HG03571 (cell line): Measurements from ENCODE around the gene SPTLC1.

Source experiments
- ATAC-seq: cut with Tn5 transposase; IDR thresholded peaks from one replicate; pipeline ENCODE4 v1.9.1; 2021; ENCODE audit not compliant: unreplicated experiment

Gene SPTLC1

DNA sequence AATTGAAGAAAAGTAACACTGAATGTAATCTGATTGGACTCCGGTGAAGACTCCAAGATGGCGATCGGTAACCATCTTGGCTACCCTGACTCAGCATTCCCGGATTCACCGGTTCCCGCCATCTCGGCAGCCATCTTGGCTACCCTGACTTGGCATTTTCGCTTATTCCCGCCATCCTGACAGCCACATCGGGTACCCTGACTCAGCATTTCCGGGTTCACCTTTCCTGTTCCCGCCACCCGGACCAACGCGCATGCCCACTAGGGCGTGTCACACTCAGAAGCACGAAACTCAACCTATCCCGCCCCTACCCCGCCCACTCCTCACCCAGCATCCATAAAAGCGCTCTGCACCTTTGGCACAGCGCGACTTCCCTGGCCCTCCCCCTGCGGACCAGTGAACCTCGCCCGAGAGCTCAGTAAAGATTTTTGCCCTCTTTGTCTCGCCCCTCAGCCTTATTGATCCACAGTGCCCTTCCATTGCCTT lies 17.2 kb downstream of the SPTLC1 start:
- ATAC-seq: no peak

DNA sequence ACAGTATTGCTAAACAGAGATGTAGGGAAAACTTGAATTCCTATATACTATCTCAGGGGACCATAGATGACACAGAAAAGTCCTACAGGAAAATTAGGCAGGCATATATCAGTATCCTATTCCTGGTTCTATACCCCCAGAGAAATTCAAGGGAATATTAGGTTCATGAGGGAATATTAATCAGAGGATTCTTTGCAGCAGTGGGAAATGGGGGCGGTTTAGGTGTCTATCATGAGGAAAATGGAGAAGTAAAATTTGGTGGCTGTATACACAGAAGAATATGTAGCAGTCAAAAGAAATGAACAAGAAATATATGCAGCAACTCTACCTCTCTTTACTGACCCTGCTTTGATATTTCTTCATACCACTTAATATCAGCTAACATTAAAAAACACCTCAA lies 20.0 kb downstream of the SPTLC1 start:
- ATAC-seq: no peak

DNA sequence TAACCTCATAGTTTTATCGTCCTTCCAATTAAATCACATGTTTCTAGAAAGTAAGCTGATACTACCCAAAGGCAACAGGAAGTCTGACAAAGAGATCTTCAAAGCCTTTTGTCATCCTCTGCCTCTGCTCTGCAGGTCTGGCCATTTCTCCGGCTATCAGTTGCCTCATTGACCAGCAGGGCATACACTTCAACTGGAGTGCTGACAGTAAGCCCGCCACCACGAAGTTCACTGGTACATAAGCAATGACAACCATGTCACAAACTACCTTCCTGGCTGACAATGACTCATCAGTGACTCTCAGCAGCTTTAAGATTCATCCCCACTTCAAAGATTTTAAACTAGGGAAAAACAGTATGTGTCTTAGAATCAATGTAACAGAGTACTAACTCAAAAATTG lies 20.6 kb downstream of the SPTLC1 start:
- ATAC-seq: no peak

DNA sequence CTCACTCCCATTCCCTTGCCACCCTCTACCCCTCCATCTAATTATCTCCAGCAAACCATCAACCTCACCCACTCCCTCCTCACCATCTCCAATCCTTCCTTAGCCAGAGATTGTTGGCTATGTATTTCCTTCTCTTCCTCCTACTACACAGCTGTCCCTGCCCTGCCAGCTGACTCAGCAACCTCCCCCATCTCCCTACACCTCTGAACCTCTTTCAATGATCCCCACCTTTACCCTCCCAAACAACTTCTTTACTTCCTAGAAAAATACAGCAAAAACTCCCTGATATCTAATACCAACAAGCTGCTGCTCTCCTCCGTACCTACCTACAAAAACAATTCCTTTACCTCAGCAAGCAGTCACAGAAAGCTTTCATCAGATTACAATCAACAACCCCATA lies 37.3 kb downstream of the SPTLC1 start:
- ATAC-seq: no peak

DNA sequence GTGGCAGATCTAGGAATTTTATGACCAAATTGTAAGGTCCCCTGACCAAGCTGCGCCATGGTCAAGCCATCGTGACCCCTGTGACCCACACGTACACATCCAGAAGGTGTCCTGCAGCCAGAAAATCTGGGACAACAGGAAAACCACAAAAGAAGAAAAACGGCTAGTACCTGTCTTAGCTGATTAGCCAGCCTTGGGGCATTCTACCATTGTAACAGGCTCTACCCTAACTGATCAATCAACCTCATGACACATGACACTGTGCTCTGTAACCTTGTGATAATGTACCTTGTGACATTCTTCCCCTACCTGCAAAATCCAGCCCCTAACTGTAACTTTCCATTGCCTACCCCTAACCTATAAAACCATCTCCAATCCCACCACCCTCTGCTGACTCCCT lies 43.6 kb downstream of the SPTLC1 start:
- no peak for ATAC-seq

DNA sequence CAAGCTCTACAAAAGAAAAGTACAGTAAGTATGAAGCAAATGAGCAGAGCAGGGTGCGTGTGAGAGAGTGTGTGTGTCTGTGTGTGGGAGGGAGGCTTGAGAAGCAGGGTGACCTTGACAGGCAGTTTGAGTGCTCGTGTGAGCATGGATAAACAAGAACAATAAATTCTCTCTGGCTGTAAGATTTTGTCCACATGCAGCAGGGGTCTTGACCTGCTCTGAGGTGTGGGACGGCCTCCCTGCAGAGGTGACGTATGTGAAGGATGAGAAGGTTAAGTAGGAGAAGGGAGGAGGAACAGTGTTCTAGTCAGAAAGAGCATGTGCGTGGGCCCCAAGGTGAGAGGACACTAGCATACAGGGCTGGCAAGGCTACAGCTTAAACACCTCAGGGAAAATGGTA lies 49.0 kb downstream of the SPTLC1 start:
- ATAC-seq: no peak

DNA sequence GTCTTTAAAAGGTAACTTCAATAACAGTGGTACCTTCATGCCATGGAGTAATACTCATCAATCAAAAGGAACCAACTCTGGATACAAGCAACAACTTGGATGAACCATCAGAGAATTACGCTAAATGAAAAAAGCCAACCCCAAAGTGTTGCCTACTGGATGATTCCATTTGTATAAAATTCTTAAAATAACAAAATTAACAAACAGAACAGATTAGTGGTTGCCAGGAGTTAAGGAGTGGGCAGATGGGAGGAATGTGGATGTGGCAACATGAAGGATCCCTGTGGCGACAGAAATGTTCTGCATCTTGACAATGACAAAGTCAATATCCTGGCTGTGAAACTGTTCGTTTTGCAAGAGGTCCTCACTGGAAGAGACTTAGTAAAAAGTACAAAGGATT lies 50.5 kb downstream of the SPTLC1 start:
- ATAC-seq: no peak

DNA sequence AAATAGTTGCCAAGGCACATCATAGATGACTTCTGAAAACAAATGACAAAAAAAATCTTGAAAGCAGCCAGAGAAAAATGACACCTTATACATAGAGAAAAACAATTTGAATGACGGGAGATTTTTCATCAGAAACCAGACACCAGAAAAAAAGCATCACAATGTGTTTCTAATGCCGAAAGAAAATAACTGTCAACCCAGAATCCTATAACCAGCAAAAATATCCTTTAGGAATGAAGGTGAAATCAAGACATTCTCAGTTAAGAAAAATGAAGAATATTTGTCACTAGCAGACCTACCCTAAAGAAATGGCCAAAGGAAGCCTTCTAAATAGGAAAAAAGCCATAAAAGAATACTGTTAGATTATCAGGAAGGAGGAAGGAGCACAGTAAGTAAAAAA lies 54.0 kb downstream of the SPTLC1 start:
- no peak for ATAC-seq

DNA sequence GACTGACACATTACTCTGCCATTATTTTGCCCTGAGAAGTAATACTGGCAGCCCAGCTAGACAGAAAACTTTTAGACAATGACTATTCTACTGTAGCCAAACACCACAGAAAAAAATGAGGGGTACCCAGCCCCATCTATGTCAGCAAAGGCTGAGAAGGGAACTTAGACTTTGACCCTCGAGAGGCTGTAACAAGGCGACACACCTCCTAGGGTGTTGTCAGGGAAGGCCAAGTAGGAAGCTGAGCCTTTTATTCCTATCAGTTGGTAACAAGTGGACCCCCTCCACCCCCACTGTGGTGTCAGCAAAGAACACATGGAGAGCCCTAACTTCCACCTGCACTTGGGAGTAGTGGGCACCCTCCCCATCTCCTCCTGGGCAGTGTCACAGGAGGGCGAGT lies 55.6 kb downstream of the SPTLC1 start:
- no peak for ATAC-seq

DNA sequence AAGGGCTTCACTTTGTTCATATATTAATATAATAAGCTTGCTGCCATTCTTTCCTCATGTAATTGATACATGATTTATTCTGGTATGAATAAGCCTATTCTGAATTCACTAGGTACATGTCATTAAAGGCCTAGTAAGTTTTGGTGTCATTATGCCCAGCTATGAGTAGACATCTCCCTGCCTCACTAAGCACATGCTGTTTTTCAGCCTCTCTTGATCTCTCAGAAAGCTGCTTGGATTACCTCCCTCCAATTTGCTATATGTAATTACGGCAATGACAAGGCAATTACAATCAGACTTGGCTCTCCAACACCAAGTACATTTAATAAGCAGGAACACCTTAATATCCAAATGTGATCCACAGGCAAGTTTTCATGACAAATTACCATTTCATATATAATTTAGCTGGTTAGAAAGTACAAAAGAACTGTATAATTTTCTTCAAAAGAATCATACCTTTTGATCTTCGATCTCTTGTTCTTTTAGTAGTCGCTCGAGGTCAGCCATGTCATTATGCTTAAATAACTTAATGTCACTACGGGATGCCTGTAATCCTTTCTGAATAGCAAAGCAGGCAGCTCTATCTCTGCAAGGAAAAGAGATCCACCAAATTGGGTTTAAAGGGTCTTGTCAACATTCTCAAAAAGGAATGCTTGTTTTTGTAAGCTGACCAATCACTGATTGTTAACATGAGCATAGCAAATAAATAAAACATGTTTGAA lies 56.3 kb downstream of the SPTLC1 start:
- no peak for ATAC-seq

DNA sequence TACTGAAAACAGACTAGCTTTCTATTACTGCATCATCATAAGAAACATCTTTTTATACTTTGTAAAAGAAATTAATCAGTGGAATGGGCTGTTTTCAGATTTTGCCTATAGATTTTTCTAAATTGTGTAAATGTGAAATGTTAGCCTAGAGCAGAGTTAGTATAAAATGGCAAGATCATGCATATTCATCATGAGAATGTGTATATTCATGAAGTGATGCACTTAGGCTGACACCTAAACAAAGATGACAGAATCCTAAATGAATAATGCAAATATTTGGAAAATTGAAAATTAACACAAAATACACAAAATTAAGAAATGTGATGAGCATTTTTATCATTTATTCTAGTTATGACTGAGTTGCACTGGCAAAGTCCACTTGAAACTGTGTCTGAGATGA lies 57.2 kb downstream of the SPTLC1 start:
- ATAC-seq: no peak

DNA sequence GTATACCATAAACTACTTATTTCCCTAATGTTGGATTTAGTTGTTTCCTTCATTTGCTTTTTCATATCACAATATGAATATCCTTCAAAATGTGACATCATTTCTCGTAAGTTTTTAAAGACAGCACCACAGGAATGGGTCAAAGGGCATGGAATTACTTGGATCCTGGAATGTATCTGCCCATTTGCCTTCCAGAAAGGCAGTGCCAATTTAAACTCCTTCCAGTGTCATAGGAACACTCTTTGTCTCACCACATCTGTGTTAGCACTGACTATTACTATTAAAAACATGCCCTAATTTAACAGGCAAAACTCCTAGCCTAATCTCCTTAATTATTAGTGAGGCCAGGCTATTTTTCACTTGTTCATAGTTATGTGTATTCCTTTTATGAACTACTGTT lies 58.0 kb downstream of the SPTLC1 start:
- no peak for ATAC-seq

DNA sequence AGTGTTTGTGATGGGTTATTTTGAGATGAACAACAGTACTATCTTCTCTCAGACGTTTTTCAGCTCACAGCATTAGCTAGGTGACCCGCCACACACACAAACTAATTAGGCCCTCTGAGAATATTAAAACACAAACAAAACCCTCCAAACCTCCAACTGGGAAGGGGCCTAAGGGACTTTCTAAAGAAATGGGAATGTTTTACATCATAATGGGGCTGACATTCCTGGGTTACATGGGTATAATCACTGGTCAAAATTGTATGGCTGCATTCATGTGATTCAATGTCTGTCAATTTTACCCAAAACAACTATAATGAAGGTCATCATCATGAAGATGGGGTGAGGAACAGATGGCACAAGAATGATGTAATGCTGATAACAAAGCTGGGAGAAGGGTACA lies 59.6 kb downstream of the SPTLC1 start:
- no peak for ATAC-seq

DNA sequence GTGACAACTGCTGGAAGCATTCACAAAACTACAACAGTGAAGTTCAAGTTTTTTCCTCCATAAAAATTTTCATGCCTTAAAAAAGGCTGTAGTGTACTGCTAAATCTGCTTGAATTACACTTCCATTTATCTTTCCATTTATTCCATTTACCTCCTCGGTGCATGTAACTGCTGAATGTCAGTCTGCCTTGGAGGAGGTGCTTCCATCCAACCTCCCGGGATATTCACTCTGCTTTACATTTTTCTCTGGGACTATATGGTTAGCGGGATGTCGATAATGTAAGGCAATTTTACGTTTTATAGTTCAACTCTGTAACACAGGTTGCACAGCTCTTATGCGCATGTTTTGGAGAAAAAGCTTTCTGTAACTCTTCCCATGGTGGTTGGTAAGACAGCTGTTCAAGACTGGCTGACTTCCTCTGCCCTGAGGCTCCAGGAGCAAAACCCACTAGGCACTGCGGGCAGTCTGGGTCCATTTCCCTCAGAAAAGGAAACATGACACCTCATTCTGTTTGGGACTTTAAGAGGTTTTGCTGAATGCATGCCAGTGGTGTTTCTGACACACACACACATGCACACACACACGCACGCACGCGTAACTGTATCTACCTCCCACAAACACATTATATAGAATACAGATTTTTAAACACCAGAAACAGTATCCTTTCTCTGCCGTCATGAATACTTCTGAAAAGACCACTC lies 66.1 kb downstream of the SPTLC1 start:
- ATAC-seq: no peak

DNA sequence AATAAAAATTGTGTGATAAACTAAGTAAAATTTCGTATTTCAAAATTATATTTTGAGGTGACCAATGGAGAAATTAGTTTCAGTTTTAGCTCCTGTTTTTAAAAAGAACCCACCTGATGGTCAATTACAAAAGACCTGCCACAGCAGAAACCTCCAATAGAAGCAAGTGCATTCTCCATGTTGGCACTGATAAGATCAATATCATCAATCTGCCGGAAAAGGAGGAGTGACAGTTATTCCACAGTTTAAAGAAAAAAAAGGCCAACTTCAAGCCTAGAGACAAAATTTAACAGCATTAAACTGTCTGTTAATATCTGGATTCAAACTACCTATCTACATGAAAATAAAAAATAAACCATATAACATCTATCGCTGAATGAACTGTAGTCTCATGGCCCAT lies 67.7 kb downstream of the SPTLC1 start:
- no peak for ATAC-seq

DNA sequence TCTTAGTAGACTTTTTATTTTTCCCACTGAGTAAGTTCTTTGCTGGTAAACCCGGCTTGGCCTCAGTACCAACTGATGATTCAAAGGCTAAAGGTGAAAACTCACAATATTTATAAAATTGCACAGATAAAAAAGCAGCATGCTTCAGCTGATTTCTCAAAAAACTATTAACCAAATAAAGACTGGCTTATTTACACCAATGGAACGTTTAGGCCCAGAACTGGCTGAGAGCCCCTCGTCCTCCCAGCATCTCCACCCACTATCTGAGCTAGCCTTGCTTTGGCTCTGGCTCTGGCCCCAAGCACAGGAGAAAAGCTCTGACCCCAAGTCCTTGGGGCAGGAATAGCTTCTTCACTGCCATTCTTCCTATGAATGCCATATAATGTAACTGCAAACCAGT lies 68.5 kb downstream of the SPTLC1 start:
- no peak for ATAC-seq

DNA sequence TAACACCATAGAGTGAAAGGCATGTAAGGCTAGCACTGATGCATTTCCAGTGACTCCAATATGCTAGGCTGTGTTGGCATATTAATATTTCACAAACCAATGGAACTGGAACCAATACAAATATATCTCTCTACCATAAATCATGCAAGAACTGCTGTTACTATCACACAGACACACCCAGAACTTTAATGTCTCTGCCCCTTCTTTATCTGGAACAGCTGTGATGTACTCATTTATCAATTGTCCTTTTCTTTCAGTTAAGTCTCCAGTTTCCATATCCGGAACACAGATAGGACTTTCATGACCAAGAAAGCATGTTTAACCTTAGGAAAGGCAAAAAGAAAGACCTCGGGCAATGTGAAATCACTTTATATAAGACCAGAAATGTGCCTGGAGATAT lies 70.3 kb downstream of the SPTLC1 start:
- ATAC-seq: no peak

DNA sequence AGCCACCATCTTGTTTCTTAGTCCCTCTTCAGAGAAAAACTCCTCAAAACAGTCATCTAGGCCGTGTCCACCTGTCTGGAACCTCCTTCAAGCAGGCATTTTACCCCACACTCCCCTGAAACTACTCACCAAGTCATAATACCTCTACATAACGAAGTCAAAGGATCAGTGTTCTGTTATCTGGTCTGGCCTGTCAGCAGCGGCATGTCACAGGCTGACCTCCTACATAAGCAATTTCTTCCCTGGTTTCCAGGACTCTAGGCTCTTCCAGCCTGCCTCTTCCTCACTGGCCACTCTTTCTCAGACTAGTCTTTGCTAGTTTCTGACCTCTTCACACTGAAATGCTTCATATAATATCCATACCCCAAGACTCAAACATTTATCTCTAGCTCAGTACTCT lies 72.2 kb downstream of the SPTLC1 start:
- no peak for ATAC-seq

DNA sequence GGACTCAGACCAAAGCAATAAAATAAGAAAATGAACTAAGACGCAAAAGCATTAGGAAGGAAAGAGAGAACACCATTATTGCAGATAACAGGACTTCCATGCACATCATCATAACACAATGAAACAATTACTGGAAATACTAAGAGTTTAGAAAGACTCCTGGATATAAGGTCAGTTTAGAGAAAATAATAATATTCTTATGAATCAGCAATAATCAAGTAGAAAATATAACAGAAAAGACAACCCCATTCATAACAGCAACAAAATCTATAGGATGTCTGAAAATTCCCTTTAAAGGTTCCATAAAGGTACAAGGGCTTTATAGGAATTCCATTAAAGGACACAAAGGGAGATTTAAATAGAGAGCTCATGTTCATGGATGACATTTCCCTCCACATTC lies 73.0 kb downstream of the SPTLC1 start:
- no peak for ATAC-seq

DNA sequence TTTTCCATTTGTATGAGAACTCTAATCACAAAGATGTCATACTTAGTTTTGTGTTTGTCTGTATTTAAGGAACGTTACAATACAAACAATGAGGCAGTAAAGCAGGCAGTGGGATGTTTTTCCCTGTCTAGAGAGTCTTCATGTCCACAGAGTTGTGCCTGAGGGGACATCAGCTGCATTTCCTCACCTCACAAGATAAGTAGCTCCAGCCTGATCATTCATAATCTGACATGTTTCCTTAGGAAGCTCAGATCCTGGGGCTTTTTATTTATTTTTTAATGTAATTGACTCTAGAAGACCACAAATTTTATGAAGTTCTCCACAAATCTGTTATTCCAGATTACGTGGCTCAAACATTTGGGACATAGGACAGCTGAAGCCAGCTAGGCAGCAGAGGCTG lies 78.5 kb downstream of the SPTLC1 start:
- ATAC-seq: no peak

DNA sequence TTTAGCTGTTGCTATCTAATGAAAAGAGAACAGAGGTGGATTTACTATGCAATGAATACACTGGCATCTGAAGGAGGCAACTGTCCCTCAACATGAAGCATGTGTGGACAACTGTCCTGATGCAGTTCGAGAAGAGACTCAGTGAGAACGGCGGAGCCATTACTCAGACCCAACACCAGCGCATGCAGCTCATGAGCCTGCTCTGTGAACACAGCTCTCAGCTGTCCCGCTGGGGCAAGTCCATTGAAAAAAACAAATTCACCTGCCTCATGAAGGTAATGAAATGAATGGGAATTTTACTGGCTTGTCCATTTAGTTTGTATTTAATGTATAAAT lies 78.8 kb downstream of the SPTLC1 start:
- ATAC-seq: no peak

DNA sequence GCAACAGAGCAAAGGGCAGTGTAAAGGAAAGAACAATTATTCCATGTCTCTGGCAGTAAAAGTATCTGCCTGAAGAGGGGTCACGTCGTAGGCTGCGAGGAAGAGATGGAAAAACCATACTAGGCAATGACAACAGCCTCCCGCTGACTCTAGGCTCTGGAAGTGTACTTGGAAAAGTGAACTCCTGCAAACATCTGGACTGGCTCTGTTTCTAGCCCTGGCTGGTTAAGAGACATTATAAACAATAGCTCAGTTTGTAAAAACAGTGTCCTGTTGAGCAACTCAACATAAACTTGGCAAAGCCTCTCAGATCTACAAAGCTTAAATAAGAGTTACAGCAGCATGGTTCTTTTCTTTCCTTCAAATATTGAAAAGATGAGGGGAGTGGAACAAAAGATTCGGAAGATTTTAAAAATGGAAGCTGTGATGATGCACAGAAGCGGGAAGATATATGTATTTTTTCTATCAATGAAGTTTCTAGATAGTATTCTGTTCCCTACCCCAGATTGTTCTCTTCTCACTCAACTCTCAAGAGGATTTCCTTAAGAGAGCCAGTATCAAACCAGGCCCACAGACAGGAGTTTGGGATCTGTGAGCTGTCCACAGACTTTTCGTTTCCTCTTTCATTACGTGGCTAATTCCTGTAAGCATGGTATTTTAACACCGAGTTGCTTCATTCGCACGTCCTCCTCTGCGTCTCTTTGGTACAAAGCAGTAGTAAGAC lies 79.4 kb downstream of the SPTLC1 start:
- no peak for ATAC-seq
